Measurements from ENCODE around the gene GTSE1. TPM values are rescaled to one million over a fixed set of nuclear protein-coding genes. Genes with fewer than 3 reads are reported as not detected.

GTSE1 gene
- total and polyA plus RNA-seq, 2 of the 13 experiments (the other 11 are each of a cell fraction or from before 2014, with no cell fraction given): 10.7 to 13.5 TPM

- peak; percentile 94 for TF ChIP-seq ZFP91 (CRISPR knock-in tag; IDR thresholded peaks at IDR 0.05; ENCODE audit: borderline replicate concordance)
- TF ChIP-seq LRRFIP1 (CRISPR knock-in tag; conservative IDR thresholded peaks at IDR 0.05): no peak
- TF ChIP-seq ZFY (CRISPR knock-in tag; IDR thresholded peaks at IDR 0.05): peak; percentile 87
- TF ChIP-seq ZNF740 (CRISPR knock-in tag; IDR thresholded peaks at IDR 0.05): peak; percentile 51; the same call in 1 of the 2 replicates
- TF ChIP-seq ZNF619 (CRISPR knock-in tag; IDR thresholded peaks at IDR 0.05): 0 out of 2 replicates have a peak, but pooled peaks have one; percentile 28
- TF ChIP-seq EZH2 (conservative IDR thresholded peaks at IDR 0.05; ENCODE audit: low read depth, low read length): no peak
- no peak for TF ChIP-seq NCOR1 (IDR thresholded peaks at IDR 0.05; ENCODE audit: borderline replicate concordance, low read length)
- peak; percentile 45; the same call in 1 of the 2 replicates for TF ChIP-seq TMF1 (CRISPR knock-in tag; IDR thresholded peaks at IDR 0.05; ENCODE audit: low read depth)
- TF ChIP-seq ZFP82 (CRISPR knock-in tag; IDR thresholded peaks at IDR 0.05; ENCODE audit: borderline replicate concordance): no peak
- TF ChIP-seq HDAC2 (CRISPR knock-in tag; IDR thresholded peaks at IDR 0.05): peak; percentile 35; the same call in 1 of the 2 replicates
- peak; percentile 21 for TF ChIP-seq RAD21 (CRISPR knock-in tag; IDR thresholded peaks at IDR 0.05)
- TF ChIP-seq TFDP1 (CRISPR knock-in tag; IDR thresholded peaks at IDR 0.05; ENCODE audit: borderline replicate concordance): peak; percentile 91
- TF ChIP-seq DPF2 (CRISPR knock-in tag; IDR thresholded peaks at IDR 0.05; ENCODE audit: borderline replicate concordance, low read depth): 0 out of 2 replicates have a peak, but pooled peaks have one; percentile 26
- no peak for TF ChIP-seq TOPORS (CRISPR knock-in tag; IDR thresholded peaks at IDR 0.05)
- TF ChIP-seq MTA3 (CRISPR knock-in tag; IDR thresholded peaks at IDR 0.05): no peak
- TF ChIP-seq SRY (CRISPR knock-in tag; IDR thresholded peaks at IDR 0.05): peak; percentile 32; the same call in 1 of the 2 replicates
- TF ChIP-seq ZNF549 (CRISPR knock-in tag; IDR thresholded peaks at IDR 0.05): no peak
- TF ChIP-seq ZNF792 (CRISPR knock-in tag; IDR thresholded peaks at IDR 0.05): peak; percentile 78; the same call in 1 of the 2 replicates
- peak; percentile 78; the same call in 1 of the 2 replicates for TF ChIP-seq E2F2 (CRISPR knock-in tag; IDR thresholded peaks at IDR 0.05; ENCODE audit: borderline replicate concordance)
- peak; percentile 85 for TF ChIP-seq E2F1 (CRISPR knock-in tag; IDR thresholded peaks at IDR 0.05)
- TF ChIP-seq ZNF510 (CRISPR knock-in tag; IDR thresholded peaks at IDR 0.05; ENCODE audit: low read depth): peak; percentile 82; the same call in 1 of the 2 replicates
Measured at GRCh38 chr22:46250035-46250782, 46.5 kb upstream of the GTSE1 start, which contains the start of gene CDPF1 (continued).

All from HepG2 (cell line).